ENCODE measurements around the gene CLCNKB.

GRCh38 chr1:16031551-16031950, 12.0 kb upstream of the CLCNKB start:
- TF ChIP-seq CTCF (IDR thresholded peaks at IDR 0.05) (no peak), POLR2A (IDR thresholded peaks at IDR 0.05) (no peak)
